GOT3 (cell line): ENCODE measurements around the gene AHRR.
"Not testable (repeated sequence)": the region's sequence is repeated elsewhere in the genome, so short reads cannot be mapped to it uniquely, and the experiment has no call there.

Experiments used
- DNase-seq: peaks from one replicate; lab custom pipeline; 2025; ENCODE audit warnings: mixed read lengths; lab: John Stamatoyannopoulos, UW

The AHRR gene

DNA sequence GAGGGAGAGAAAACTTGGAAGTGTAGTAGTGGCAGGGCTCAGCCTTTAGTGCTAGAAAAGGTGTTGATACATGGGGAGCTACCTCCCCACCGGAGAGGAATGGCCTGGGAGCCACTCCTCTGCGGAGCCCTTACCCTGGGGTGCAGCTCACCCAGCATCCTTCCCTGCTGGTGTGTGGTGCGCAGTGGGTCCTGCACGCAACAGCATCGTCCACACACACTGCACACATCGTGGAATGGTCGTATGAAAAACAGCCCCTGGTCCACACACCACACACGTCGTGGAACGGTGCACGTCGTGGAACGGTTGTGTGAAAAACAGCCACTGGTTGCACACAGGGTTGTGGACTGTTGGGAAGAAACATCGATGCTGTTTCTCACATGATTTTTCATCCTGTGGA, 16.1 kb upstream of the AHRR start:
- no peak for DNase-seq

DNA sequence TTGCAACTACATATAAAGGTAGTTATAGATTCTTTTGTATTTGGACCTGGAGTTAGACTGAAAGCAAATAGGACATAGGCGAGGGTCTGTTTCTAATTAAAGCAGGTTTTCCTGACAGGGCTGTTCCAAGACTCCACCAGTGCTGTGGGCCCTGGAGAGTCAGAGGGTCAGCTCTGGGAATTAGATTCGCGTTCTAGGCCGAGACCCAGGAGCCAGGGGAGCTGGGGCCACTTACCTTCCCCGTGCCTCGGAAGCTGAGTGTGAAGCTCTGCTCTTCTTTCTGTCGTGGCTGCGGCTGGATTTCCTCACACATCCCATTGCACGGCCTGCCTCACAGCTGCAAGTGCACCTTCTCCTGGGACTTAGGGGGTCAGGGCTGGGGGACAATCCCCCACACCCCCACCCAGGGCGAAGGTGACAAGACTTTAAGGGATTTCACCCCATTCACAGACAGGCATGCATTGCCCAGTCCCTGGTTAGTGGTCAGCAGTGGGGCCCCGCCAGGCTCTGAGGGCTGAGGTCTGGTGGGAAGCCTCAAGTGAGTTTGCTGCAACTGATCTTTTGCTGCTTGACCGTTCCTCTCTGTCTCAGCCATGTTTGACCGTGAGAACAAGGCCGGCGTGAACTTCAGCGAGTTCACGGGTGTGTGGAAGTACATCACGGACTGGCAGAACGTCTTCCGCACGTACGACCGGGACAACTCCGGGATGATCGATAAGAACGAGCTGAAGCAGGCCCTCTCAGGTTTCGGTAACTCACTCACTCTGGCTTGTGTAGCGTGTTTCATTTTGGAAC, 15.3 kb upstream of the AHRR start:
- no peak for DNase-seq

DNA sequence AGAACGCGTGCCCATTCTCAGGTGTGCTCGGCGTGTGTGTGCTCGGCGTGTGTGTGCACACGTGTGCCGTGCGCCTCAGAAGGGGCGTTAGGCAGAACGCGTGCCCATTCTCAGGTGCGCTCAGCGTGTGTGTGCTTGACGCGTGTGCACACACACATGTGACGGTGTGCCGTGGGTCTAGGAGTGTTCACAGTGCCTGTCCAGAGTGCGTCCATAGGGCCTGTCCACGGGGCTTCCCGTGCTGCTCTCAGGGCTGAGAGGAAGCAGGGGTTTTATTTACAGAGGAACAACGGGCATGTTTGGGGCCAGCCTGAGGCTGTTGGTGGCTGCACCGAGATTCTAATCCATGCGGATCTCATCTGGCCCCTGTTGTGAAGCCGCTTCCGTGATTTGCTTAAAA, 14.2 kb upstream of the AHRR start:
- no peak for DNase-seq

GRCh38 chr5:307794-308579, 13.5 kb upstream of the AHRR start:
- DNase-seq: no peak

- DNase-seq: no peak
These were observed 12.7 kb upstream of the AHRR start for GRCh38 chr5:308672-309271.

- not testable (repeated sequence) for DNase-seq
These were observed 11.7 kb upstream of the AHRR start for GRCh38 chr5:309831-310230.

GRCh38 chr5:310516-310915, 11.0 kb upstream of the AHRR start:
- DNase-seq: no peak

DNA sequence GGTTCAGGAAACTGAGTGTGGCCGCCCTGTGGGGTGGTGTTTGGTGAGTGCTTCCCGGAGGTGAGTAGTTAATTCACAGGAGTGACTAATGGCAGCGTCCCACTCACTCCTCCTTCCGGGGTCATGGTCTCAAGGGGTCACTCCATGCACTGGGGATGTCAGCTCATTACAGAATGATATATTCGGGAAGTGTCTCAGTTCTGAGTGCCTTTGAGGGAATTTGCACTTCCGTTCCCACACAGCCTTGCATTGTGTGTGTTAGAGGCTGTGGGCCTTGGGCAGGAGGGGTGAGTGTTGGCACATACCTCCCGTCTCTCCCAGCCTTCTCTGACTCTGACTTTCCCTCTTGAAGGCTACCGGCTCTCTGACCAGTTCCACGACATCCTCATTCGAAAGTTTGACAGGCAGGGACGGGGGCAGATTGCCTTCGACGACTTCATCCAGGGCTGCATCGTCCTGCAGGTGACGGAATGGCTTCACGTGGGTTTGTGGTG, 10.5 kb upstream of the AHRR start:
- DNase-seq: no peak

GRCh38 chr5:311963-312362, 9.6 kb upstream of the AHRR start:
- no peak for DNase-seq

DNA sequence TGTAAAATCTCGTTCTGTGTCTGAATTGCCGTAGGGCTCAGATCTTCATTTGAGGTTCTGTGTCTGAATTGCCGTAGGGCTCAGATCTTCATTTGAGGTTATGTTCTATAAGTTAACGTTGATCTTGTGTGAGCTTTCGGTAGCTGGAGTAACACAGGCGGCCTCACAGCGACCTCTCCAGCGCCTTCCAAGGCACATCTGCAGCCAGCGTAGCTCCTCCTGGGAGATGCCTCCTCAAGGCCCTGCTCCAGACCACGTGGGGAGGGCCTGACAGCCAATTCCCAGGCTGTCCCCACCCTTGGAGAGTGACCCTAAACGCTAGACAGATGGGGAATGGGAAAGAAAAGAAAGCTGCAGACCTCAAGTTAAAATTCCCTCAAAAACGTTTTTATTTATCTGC, 8.7 kb upstream of the AHRR start:
- no peak for DNase-seq

GRCh38 chr5:313265-313664, 8.2 kb upstream of the AHRR start:
- no peak for DNase-seq

- no peak for DNase-seq
These were observed 7.6 kb upstream of the AHRR start for GRCh38 chr5:313806-314376.

GRCh38 chr5:314676-315487, 6.6 kb upstream of the AHRR start:
- DNase-seq: no peak

- DNase-seq: no peak
These were observed 5.9 kb upstream of the AHRR start for GRCh38 chr5:315488-316209.

DNA sequence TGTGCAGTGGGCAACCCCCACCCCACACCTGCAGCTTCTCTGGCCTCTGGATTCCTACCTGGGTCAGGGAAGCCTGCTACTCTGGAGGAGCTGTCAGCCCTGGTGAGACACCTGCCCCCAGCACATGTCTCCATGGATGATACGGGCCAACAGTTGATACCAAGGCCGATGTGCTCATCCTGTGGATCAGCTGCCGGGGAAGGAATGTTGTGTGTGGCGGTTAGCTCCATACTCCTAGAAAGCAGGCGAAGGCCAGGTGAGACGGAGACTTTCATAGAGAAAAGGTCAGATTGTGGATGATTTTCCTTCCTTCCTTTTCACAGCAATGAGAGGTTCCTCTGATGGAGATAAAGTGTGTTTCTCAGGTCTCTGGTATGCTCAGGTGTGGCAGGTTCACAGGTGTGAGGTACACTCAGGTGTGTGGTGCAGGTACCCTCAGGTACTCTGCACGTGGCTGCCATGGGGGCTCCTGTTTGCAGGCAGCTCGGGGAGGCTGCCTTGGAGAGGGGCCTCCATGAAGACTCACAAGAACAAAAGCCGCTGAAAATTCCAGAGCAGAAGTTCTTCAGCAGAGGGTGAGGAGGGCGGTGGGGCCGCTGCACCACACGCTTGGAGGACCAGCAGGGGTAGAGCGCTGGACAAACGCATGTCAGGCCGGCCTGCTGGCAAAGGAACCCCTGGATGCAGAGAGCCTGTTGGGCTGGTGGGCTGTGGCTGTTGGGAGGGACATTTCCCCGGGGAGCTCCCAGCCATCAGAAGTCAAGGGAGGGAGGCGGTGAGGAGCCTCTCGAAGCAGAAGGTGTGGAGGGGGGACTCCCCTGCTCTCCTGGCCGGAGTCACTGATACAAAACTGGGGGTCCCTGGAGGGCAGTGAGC, 5.1 kb upstream of the AHRR start:
- DNase-seq: no peak

GRCh38 chr5:317086-317811, 4.3 kb upstream of the AHRR start:
- DNase-seq: no peak

DNA sequence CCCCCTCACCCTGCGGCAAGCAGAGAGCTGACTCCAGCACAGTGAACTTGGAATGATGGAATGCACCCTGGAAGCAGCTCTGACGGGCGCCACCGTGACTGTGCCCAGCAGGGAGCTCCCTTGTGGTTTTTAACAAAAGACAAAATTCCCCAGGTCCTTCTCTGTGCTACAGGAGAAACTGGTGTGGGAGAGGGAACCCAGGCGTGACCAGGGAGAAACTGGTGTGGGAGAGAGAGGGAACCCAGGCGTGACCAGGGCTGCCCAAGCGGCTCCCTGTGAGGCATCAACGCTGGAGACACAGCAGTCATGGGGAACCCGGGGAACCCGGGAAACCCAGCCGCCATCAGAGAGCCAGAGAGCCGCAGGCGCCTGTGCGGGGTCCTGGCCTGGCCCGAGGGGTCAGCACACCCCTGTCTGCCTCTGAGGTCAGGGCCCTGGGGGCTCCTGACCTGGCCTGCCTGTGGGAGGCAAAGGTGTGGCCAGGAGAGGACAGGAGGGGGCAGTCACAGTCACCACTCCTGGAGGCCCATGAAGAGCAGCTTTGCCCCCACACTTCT, 3.1 kb upstream of the AHRR start:
- DNase-seq: no peak

GRCh38 chr5:318931-319601, 2.4 kb upstream of the AHRR start:
- DNase-seq: no peak
